AG04450 (cell line): Measurements from ENCODE around the gene LARP7. TPM values are rescaled to one million over a fixed set of nuclear protein-coding genes. Genes with fewer than 3 reads are reported as not detected.

ENCODE experiments used
- CTCF ChIA-PET: fragments of 300-600, 350-600 bp; formaldehyde crosslinking; extraction: SDS; loops from one replicate; lab custom pipeline; 2022; ENCODE audit warnings: antibody characterized with exemption, inconsistent platforms; lab: Charles Lee
- POLR2A ChIA-PET: fragments of 350-600 bp; formaldehyde crosslinking; extraction: SDS; loops from one replicate; lab custom pipeline; 2021; ENCODE audit warnings: antibody characterized with exemption, inconsistent platforms; lab: Yijun Ruan, JAX
- DNase-seq: peaks from one replicate; pipeline ENCODE4 v3.0.0-alpha.2; 2011; ENCODE audit warnings: low read depth, low spot score
- H3K27ac ChIP-seq: one replicate; pipeline ENCODE4 v1.5.1; 2012; ENCODE audit warnings: low read depth, low read length, control low read depth
- H3K27me3 ChIP-seq: one replicate; pipeline ENCODE4 v1.6.0; 2012; ENCODE audit warnings: low read length; ENCODE audit not compliant: control insufficient read depth, insufficient read depth
- H3K4me3 ChIP-seq: 2 replicates; pipeline ENCODE4 v1.5.1; 2011; ENCODE audit warnings: mild to moderate bottlenecking, low read depth, low read length, control low read depth
- H3K9me3 ChIP-seq: 2 replicates; pipeline ENCODE4 v1.5.1; 2012; ENCODE audit warnings: low read length; ENCODE audit not compliant: control insufficient read depth, insufficient read depth
- polyA plus RNA-seq: library from polyadenylated mRNA; depleted of rRNA; stranded (reverse); fragments of >200 nt; gene quantifications from 2 replicates; pipeline ENCODE4 v1.2.3, GENCODE V29; 2011
- TF ChIP-seq, protein P1 (sequence below): IDR thresholded peaks from 2 replicates; pipeline ENCODE4 v1.5.1; 2011; ENCODE audit warnings: low read depth, low read length, control low read depth, inconsistent platforms

Gene LARP7
- polyA plus RNA-seq, 1 experiment: 44.2 TPM

- no peaks in the 10 kb centered on the region for H3K9me3 ChIP-seq
- no peak overlapping the region for H3K4me3 ChIP-seq
- ChIA-PET CTCF (no interaction called here), POLR2A (no interaction called here)
- H3K27ac ChIP-seq: no peak overlapping the region
- DNase-seq: no peak
- TF ChIP-seq, protein P1, sequence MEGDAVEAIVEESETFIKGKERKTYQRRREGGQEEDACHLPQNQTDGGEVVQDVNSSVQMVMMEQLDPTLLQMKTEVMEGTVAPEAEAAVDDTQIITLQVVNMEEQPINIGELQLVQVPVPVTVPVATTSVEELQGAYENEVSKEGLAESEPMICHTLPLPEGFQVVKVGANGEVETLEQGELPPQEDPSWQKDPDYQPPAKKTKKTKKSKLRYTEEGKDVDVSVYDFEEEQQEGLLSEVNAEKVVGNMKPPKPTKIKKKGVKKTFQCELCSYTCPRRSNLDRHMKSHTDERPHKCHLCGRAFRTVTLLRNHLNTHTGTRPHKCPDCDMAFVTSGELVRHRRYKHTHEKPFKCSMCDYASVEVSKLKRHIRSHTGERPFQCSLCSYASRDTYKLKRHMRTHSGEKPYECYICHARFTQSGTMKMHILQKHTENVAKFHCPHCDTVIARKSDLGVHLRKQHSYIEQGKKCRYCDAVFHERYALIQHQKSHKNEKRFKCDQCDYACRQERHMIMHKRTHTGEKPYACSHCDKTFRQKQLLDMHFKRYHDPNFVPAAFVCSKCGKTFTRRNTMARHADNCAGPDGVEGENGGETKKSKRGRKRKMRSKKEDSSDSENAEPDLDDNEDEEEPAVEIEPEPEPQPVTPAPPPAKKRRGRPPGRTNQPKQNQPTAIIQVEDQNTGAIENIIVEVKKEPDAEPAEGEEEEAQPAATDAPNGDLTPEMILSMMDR: no peak
- no peaks in the 10 kb centered on the region for H3K27me3 ChIP-seq
Observed at GRCh38 chr4:112677519-112678091, 40.7 kb downstream of the LARP7 start.

GRCh38 chr4:112680996-112681395, 44.1 kb downstream of the LARP7 start:
- CTCF ChIA-PET: no interaction called here
- TF ChIP-seq, protein P1: no peak
- DNase-seq: no peak
- H3K27ac ChIP-seq: no peak overlapping the region
- H3K4me3 ChIP-seq: no peak overlapping the region
- H3K9me3 ChIP-seq: no peaks in the 10 kb centered on the region
- H3K27me3 ChIP-seq: no peaks in the 10 kb centered on the region
- POLR2A ChIA-PET: no interaction called here

GRCh38 chr4:112693507-112693906, 56.6 kb downstream of the LARP7 start:
- H3K27me3 ChIP-seq: no peaks in the 10 kb centered on the region
- CTCF ChIA-PET: interaction anchor here (1.4 kb wide), 1 partner anchor 69 kb away, joined by 4 read pairs; no protein-coding TSS in a partner anchor
- no peaks in the 10 kb centered on the region for H3K9me3 ChIP-seq
- POLR2A ChIA-PET: no interaction called here
- DNase-seq: no peak
- no peak overlapping the region for H3K4me3 ChIP-seq
- TF ChIP-seq, protein P1: no peak
- H3K27ac ChIP-seq: no peak overlapping the region

- TF ChIP-seq, protein P1: no peak
- Histone ChIP-seq H3K4me3 (no peak overlapping the region), H3K27ac (no peak overlapping the region), H3K9me3 (no peaks in the 10 kb centered on the region), H3K27me3 (peaks cover 12% of the 10 kb centered on the region)
- ChIA-PET POLR2A (no interaction called here), CTCF (no interaction called here)
- no peak for DNase-seq
Observed at GRCh38 chr4:112700679-112701078, 63.7 kb downstream of the LARP7 start.

DNA sequence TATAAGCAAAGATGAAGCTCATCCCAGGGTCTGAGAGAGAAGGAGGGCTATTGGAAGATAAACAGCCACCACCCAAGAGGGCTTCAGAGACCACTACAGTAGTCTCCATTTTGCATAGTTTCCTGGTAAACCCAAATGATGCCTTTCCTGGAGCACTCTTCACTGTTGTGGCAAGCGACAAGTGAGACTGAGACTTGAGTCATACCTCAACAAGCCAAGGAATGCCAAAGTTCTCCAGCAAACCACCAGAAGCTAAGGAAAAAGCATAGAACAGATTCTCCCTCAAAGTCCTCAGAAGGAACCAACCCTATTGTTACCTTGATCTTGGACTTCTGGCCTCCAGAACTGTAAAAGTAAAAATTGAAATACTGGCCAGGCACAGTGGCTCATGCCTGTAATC, 65.9 kb downstream of the LARP7 start:
- H3K27ac ChIP-seq: no peak overlapping the region
- no peaks in the 10 kb centered on the region; the same call in 1 of the 2 replicates for H3K9me3 ChIP-seq
- H3K4me3 ChIP-seq: no peak overlapping the region
- TF ChIP-seq, protein P1: no peak
- no peak for DNase-seq
- H3K27me3 ChIP-seq: peaks cover 23% of the 10 kb centered on the region
- POLR2A ChIA-PET: no interaction called here
- CTCF ChIA-PET: no interaction called here
